GM19023 (cell line): Measurements from ENCODE around the gene PFKFB4.
"Not testable (repeated sequence)": the region's sequence is repeated elsewhere in the genome, so short reads cannot be mapped to it uniquely, and the experiment has no call there.

Source experiments
- ATAC-seq: cut with Tn5 transposase; IDR thresholded peaks from one replicate; pipeline ENCODE4 v1.9.1; 2021; ENCODE audit warnings: mild to moderate bottlenecking, moderate library complexity; ENCODE audit not compliant: unreplicated experiment

PFKFB4 gene

DNA sequence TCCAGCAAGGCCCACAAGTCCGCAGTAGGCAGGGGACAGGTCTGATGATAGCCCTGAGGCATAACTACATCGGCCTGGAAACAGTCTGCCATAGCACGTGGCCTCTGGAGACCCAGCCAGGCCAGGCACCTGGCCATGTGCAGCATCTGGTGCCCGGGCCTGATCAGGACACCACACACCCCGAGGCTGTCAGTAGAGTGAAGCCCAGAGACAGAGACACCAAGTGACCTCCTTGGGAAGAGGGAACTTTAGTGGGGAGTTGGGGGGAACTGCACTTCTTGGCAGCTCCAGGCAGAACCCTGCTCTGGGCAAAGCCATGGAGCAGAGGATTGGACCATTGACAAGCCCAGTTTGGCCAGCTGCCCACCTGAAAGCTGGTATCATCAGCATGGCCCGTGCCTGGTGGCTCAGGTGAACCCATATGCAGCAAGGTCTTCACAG, 53.9 kb downstream of the PFKFB4 start:
- ATAC-seq: no peak

DNA sequence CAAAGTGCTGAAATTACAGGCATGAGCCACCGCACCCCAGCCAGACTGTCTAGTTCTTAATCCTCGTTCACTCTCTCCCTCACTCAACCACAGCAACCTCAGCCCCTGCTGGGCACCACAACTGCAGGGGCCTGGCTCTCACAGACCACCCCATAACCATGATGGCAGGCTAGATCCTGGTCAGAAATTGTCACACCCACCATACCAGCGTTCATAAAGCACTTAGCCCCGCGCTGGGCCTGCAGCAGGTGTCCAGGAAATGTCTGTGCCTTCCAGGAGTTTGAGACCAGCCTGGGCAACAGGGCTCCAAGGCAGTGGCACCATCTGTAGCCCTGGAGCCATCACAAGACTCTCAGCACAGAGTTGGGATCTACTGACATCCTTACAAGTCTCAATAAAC, 54.5 kb downstream of the PFKFB4 start:
- no peak for ATAC-seq

- ATAC-seq: no peak
Measured at GRCh38 chr3:48501196-48501595, 55.4 kb downstream of the PFKFB4 start.

- no peak for ATAC-seq
Measured at GRCh38 chr3:48500656-48501055, 55.9 kb downstream of the PFKFB4 start.

DNA sequence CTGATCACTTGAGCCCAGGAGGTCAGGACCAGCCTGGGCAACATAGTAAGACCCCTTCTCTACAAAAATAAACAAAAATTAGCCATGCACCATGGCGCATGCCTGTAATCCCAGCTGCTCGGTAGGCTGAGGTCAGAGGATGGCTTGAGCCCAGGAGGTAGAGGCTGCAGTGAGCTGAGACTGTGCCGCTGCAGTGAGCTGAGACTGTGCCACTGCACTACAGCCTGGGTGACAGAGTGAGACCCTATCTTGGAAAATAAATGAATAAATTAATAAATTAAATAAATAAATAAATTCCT, 63.5 kb downstream of the PFKFB4 start:
- no peak for ATAC-seq

DNA sequence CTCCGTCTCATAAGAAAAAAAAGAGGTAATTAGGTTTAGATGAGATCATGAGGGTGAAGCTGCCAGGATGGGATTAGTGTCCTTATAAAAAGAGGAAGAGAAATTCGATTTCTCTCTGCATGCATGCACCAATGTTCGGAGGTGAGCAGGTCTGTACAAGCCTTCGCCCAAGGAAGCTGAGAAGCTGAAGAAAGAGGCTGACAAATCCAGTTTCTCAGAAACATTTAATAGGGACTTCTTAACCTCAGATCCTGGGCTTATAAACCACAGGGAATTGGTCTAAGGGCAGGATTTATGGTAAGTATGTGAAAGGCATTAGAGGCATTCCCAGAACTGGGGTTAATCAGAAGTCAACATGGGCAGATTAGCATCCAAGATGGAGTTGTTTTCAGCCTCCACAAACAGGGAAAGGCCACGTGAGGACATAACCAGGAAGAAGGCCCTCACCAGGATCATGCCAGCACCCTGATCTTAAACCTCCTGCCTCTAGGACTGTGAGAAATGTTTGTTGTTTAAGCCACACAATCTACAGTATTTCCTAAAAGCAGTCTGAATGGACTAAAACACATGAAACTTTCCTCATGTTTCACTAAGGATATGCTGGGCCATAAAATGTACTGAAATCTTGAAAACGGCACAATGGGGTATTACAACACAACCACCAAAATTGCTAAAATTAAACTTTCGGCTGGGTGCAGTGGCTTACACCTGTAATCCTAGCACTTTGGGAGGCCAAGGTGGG, 64.0 kb downstream of the PFKFB4 start:
- no peak for ATAC-seq

- ATAC-seq: no peak
Measured at GRCh38 chr3:48486952-48487351, 69.7 kb downstream of the PFKFB4 start.

DNA sequence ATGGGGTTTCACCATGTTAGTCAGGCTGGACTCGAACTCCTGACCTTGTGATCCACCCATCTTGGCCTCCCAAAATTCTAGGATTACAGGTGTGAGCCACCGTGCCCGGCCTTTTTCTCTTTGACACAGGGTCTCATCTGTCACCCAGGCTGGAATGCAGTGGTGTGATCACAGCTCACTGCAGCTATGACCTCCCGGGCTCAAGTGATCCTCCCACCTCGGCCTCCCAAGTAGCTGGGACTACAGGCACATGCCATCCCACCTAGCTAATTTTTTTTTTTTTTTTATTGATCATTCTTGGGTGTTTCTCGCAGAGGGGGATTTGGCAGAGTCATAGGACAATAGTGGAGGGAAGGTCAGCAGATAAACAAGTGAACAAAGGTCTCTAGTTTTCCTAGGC, 73.8 kb downstream of the PFKFB4 start:
- ATAC-seq: not testable (repeated sequence)

DNA sequence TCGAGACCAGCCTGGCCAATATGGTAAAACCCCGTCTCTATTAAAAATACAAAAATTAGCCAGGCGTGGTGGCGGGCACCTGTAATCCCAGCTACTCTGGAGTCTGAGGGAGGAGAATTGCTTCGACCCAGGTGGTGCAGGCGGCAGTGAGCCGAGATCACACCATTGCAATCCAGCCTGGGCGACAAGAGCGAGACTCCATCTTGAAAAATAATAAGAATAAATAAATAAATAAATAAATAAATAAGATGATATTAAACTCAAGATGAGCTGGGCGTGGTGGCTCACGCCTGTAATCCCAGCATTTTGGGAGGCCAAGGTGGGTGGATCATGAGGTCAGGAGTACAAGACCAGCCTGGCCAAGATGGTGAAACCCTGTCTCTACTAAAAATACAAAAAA, 75.7 kb downstream of the PFKFB4 start:
- not testable (repeated sequence) for ATAC-seq

GRCh38 chr3:48478626-48479555, 77.7 kb downstream of the PFKFB4 start:
- ATAC-seq: no peak

- ATAC-seq: no peak
Measured at GRCh38 chr3:48477959-48478520, 78.6 kb downstream of the PFKFB4 start.

DNA sequence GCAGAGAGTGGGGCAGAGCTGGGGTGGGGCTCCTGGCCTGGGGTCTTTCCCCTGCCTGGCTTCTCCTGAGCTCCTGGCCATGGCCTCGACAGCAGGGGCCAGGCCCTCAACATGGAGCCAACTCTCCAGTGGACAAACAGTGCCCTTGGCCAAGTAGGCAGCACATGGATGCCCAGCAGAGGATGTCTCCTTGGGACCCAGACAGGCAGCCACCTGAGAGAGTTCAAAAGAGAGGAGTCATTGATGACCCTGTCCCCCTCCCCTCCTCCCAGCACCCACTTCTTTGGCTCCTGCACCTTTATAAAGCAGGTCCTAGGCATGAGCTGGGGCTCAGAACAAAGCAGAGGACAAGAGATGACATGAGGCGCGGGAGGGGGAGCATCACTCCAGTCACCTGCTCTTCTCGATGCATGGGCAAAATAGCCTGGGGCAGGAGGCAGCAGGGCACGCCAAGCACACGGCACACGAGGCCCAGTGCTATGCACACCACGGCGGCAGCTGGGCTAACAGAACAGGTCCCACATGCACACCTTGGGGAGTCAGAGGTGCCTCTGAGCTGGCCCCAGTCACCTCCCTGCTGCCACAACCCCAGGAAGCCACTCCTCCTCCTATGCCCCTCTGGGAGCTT, 80.1 kb downstream of the PFKFB4 start:
- ATAC-seq: no peak

DNA sequence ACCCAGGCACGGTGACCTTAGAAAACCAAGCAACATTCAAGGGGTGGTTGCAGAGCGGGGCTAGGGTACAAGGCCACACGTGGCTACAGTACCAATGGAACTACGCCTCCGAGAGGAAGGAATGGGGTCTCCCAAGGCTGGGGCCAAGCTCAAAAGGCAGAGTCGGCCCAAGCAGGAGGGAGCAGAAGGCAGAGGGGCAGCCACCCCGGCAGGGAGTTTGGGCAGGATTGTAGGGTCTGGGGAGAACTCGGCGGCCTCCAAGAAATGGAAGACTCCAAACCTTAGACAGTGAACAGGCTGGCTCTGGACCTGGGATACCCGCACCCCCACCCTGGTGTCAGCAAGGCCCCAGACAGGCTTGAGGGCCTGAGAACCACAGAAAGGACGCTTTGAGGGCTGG, 81.4 kb downstream of the PFKFB4 start:
- no peak for ATAC-seq

GRCh38 chr3:48474619-48475018, 82.0 kb downstream of the PFKFB4 start:
- no peak for ATAC-seq

DNA sequence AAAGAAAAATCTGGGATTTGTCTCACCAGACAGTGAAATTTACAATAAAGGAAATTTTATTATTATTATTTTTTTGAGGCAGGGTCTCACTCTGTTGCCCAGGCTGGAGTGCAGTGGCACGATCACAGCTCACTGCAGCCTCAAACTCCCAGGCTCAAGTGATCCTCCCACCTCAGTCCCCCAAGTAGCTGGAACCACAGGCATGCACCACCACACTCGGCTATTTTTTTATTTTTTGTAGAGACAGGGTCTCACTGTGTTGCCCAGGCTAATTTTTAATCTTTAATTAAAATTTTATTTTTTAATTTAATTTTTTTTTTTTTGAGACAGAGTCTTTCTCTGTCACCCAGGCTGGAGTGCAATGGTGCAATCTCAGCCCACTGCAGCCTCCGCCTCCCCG, 82.6 kb downstream of the PFKFB4 start:
- not testable (repeated sequence) for ATAC-seq

DNA sequence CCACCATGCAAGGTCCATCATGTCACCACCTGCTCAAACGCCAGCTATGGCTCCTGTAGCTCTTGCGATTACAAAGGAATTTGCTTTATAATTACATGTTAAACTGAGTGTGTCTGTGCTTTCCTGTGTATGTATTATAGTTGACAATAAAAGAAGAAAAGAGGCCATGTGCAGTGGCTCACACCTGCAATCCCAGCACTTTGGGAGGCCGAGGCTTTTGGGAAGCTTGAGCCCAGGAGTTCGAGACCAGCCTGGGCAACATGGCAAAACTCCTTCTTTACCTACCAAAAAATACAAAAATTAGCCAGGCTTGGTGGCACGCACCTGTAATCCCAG, 83.0 kb downstream of the PFKFB4 start:
- no peak for ATAC-seq

- peak; percentile 78 for ATAC-seq
Measured at GRCh38 chr3:48472923-48473616, 83.5 kb downstream of the PFKFB4 start.

GRCh38 chr3:48472673-48472922, 84.0 kb downstream of the PFKFB4 start:
- ATAC-seq: no peak

- ATAC-seq: no peak
Measured at GRCh38 chr3:48470286-48470685, 86.3 kb downstream of the PFKFB4 start.

GRCh38 chr3:48469046-48469915, 87.3 kb downstream of the PFKFB4 start:
- no peak for ATAC-seq
